Endothelial cell of umbilical vein (primary cell): ENCODE results near the gene SLC17A9.

Experiments
- EZH2 ChIP-seq: IDR thresholded peaks from 2 replicates; pipeline ENCODE4 v1.6.1; 2012; ENCODE audit warnings: borderline replicate concordance, low read depth, mild to moderate bottlenecking, moderate library complexity, low read length, inconsistent platforms; ENCODE audit not compliant: severe bottlenecking
- FOS ChIP-seq: IDR thresholded peaks from 2 replicates; pipeline ENCODE4 v1.6.1; 2011; ENCODE audit warnings: mild to moderate bottlenecking, low read length, moderate library complexity, borderline replicate concordance; ENCODE audit not compliant: insufficient read depth
- JUN ChIP-seq: IDR thresholded peaks from 2 replicates; pipeline ENCODE4 v1.6.1; 2011; ENCODE audit warnings: borderline replicate concordance, low read depth; ENCODE audit not compliant: insufficient read length, insufficient read depth
- POLR2A ChIP-seq: IDR thresholded peaks from 2 replicates; pipeline ENCODE4 v1.6.1; 2012; ENCODE audit warnings: low read depth, mild to moderate bottlenecking, control low read depth, low read length
- POLR2AphosphoS5 ChIP-seq: IDR thresholded peaks from 2 replicates; pipeline ENCODE4 v1.6.1; 2012; ENCODE audit warnings: low read depth, mild to moderate bottlenecking, control low read depth, low read length, moderate library complexity; ENCODE audit not compliant: insufficient read depth
- TF ChIP-seq, protein P1 (sequence below), 2 donors: IDR thresholded peaks; 1 replicate in 1 of 2; 2 replicates in 1 of 2; pipeline ENCODE4 v1.5.1; 2011; ENCODE audit warnings: low read length in 2 of 2, mild to moderate bottlenecking in 2 of 2, moderate library complexity in 2 of 2, control low read depth in 1 of 2, inconsistent platforms in 1 of 2, low read depth in 1 of 2; ENCODE audit not compliant: insufficient read depth in 1 of 2; ENCODE audit errors: extremely low read depth in 1 of 2

DNA sequence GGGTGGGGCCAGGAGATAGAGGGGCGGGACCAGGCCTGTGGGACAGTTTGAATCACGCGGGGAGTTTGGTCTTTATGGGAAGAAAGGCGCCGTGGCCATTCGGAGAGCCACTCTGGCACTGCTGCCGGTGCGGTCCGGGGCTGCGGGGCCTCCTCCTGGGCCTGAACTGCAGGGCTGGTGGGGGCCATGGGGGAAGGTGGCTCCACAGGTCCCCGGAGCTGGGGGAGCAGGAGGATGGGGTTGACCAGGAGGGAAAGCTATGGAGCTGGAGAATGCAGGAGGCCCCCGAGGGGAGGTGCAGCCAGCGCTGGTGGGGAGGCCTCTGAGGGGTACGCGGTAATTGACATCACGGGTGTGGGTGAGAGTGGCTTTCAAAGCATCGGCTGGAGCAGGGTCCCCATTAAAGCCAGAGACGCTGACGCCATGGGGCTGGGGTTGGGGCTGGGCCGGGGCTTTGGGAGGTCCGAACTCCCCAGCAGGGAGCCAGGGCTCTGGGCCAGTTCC, 56.1 kb downstream of the SLC17A9 start:
- TF ChIP-seq, protein P1, sequence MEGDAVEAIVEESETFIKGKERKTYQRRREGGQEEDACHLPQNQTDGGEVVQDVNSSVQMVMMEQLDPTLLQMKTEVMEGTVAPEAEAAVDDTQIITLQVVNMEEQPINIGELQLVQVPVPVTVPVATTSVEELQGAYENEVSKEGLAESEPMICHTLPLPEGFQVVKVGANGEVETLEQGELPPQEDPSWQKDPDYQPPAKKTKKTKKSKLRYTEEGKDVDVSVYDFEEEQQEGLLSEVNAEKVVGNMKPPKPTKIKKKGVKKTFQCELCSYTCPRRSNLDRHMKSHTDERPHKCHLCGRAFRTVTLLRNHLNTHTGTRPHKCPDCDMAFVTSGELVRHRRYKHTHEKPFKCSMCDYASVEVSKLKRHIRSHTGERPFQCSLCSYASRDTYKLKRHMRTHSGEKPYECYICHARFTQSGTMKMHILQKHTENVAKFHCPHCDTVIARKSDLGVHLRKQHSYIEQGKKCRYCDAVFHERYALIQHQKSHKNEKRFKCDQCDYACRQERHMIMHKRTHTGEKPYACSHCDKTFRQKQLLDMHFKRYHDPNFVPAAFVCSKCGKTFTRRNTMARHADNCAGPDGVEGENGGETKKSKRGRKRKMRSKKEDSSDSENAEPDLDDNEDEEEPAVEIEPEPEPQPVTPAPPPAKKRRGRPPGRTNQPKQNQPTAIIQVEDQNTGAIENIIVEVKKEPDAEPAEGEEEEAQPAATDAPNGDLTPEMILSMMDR (IDR thresholded peaks at IDR 0.05; ENCODE audit: extremely low read depth in 1 of 2, insufficient read depth in 1 of 2, low read depth in 1 of 2, low read length in 2 of 2), result no peak
- TF ChIP-seq POLR2A (no peak), EZH2 (no peak), JUN (no peak), POLR2AphosphoS5 (no peak), FOS (no peak)
